ENCODE results near the gene LIPT2. TPM values are rescaled to one million over a fixed set of nuclear protein-coding genes. Genes with fewer than 3 reads are reported as not detected.

The LIPT2 gene
- total and polyA plus RNA-seq, 10 of the 15 experiments (the other 5 are each of a cell fraction or from before 2014, with no cell fraction given), result 0.69 to 7.5 (median 3.8) TPM

DNA sequence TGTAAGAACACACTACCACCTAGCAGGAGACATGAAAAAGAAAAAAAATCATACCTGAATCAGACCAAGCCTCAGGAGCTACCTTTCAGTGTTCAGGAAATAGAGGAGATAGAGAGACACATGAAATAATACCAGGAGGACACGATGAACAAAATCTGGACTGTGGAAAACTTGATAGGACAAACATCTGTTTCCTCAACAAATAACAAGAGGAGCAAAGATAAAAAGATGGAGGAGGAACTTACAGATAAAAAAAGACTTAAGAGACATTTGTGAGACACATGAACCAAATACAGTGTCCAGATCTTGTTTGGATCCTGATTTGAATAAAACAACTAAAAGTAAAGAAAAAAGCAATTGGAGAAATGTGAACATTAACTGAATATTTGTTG, 13.8 kb downstream of the LIPT2 start:
- no TSS peak for BruUV-seq (replicated peaks)
- H3K9me3 ChIP-seq (replicated peaks; ENCODE audit: control insufficient read depth, insufficient read depth, low read length), result no peaks in the 10 kb centered on the region
- H2AFZ ChIP-seq (ENCODE audit: control insufficient read depth, low read depth, low read length), result no peak overlapping the region
- no peak for TF ChIP-seq CUX1 (IDR thresholded peaks at IDR 0.05; ENCODE audit: insufficient replicate concordance, low read depth, low read length)
- H3K9ac ChIP-seq (ENCODE audit: control insufficient read depth, insufficient read depth, low read length), result no peak overlapping the region
- no peaks in the 10 kb centered on the region for H3K27me3 ChIP-seq (replicated peaks in 1 of 2; ENCODE audit: control insufficient read depth in 2 of 2, insufficient read depth in 2 of 2, low read length in 1 of 2)
- H3K4me2 ChIP-seq (ENCODE audit: control insufficient read depth, insufficient read depth), result no peak overlapping the region
- no peak overlapping the region for H3K27ac ChIP-seq (ENCODE audit: control insufficient read depth, insufficient read depth)
- WGBS (ENCODE audit: insufficient coverage, insufficient replicate concordance, low lambda C conversion rate, missing lambda C conversion rate), result 32% methylated on average over 1 of the region's 1 CpG
- intact Hi-C loops (cut with micrococcal nuclease; ENCODE audit: unreplicated experiment) (no loop called here), in situ Hi-C loops (cut with MboI) (no loop called here)
- ChIA-PET RAD21 (ENCODE audit: unreplicated experiment) (no interaction called here), CTCF (no interaction called here), SMC1A (ENCODE audit: uncharacterized antibody, unreplicated experiment) (no interaction called here), POLR2A (no interaction called here)
- H3K4me1 ChIP-seq (ENCODE audit: control insufficient read depth, insufficient read depth, low read length), result no peaks in the 10 kb centered on the region
- FAIRE-seq, result no peak
- no peaks in the 10 kb centered on the region for H4K20me1 ChIP-seq (ENCODE audit: control insufficient read depth, insufficient read depth)
- no peak overlapping the region for H3K4me3 ChIP-seq
- no peaks in the 10 kb centered on the region for H3K36me3 ChIP-seq (ENCODE audit: control insufficient read depth in 2 of 2, insufficient read depth in 2 of 2, low read length in 1 of 2)
- ATAC-seq, result no peak
- H3K79me2 ChIP-seq (ENCODE audit: control insufficient read depth, insufficient read depth, low read length), result no peaks in the 10 kb centered on the region
- DNase-seq (ENCODE audit: low read depth, low spot score), result no peak

All from GM12878 (cell line).